ENCODE results near the gene MANEA. TPM values are rescaled to one million over a fixed set of nuclear protein-coding genes. Genes with fewer than 3 reads are reported as not detected.

MANEA gene
- total and polyA plus RNA-seq, 2 of the 4 experiments (the other 2 are of a cell fraction), result 3.9 to 9.0 TPM

DNA sequence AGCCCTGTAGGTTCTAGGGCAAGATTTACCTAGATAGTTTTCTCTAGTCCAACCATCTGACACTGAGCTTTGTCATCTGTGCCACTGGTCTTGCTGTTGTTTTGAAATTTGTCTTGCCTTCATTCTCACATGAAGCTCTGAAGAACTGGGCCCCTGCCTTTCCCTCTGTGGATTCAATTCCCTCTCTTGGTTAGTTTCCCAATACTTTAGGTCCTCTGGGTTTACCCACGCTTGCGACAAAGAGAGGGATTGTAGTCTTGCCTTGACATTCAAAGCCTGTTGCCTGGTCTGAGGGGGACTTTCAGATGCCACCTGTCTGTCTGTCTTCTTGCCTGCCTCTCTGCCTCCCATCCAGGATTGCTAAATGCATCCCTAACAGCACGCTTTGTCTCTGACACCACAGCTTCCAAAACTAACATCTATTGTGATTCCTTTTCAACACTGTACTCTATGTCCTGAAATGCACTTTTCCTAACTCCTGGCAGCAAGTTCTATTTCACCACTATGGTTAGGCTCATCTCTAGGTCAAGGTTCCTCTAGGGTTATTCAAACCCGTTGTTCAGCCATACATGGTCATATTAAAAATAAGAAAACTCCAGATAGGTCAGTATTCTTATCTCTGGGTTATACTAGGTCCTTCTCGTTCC, 25.5 kb upstream of the MANEA start:
- TF ChIP-seq, protein P1, sequence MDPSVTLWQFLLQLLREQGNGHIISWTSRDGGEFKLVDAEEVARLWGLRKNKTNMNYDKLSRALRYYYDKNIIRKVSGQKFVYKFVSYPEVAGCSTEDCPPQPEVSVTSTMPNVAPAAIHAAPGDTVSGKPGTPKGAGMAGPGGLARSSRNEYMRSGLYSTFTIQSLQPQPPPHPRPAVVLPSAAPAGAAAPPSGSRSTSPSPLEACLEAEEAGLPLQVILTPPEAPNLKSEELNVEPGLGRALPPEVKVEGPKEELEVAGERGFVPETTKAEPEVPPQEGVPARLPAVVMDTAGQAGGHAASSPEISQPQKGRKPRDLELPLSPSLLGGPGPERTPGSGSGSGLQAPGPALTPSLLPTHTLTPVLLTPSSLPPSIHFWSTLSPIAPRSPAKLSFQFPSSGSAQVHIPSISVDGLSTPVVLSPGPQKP (IDR thresholded peaks at IDR 0.05; ENCODE audit: borderline replicate concordance, low read depth, low read length), result no peak
- no peak for TF ChIP-seq FOS (IDR thresholded peaks at IDR 0.05; ENCODE audit: low read depth, low read length)
- TF ChIP-seq CEBPB (IDR thresholded peaks at IDR 0.05; ENCODE audit: low read depth, low read length), result no peak
- no peak for TF ChIP-seq POLR2A (IDR thresholded peaks at IDR 0.05; ENCODE audit: low read depth, low read length)
- TF ChIP-seq NFE2L2 (IDR thresholded peaks at IDR 0.05; ENCODE audit: low read depth, low read length), result no peak
- TF ChIP-seq, protein P2, sequence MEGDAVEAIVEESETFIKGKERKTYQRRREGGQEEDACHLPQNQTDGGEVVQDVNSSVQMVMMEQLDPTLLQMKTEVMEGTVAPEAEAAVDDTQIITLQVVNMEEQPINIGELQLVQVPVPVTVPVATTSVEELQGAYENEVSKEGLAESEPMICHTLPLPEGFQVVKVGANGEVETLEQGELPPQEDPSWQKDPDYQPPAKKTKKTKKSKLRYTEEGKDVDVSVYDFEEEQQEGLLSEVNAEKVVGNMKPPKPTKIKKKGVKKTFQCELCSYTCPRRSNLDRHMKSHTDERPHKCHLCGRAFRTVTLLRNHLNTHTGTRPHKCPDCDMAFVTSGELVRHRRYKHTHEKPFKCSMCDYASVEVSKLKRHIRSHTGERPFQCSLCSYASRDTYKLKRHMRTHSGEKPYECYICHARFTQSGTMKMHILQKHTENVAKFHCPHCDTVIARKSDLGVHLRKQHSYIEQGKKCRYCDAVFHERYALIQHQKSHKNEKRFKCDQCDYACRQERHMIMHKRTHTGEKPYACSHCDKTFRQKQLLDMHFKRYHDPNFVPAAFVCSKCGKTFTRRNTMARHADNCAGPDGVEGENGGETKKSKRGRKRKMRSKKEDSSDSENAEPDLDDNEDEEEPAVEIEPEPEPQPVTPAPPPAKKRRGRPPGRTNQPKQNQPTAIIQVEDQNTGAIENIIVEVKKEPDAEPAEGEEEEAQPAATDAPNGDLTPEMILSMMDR (conservative IDR thresholded peaks at IDR 0.05; ENCODE audit: low read depth, low read length), result no peak
- no peak for TF ChIP-seq MAZ (IDR thresholded peaks at IDR 0.05; ENCODE audit: borderline replicate concordance, low read depth, low read length)
- no peak for TF ChIP-seq SMC3 (IDR thresholded peaks at IDR 0.05; ENCODE audit: low read depth, low read length)
- TF ChIP-seq RFX5 (IDR thresholded peaks at IDR 0.05; ENCODE audit: low read depth, low read length), result no peak
- no peak for TF ChIP-seq BHLHE40 (IDR thresholded peaks at IDR 0.05; ENCODE audit: low read depth, low read length)
- no peak for TF ChIP-seq MXI1 (IDR thresholded peaks at IDR 0.05; ENCODE audit: borderline replicate concordance, low read depth, low read length)
- no peak for TF ChIP-seq MAFK (IDR thresholded peaks at IDR 0.05; ENCODE audit: low read depth, low read length)
- TF ChIP-seq RAD21 (IDR thresholded peaks at IDR 0.05; ENCODE audit: low read length), result no peak
- no peak overlapping the region for H2BK15ac ChIP-seq (ENCODE audit: low read depth, low read length)
- no peaks in the 10 kb centered on the region for H3K4me1 ChIP-seq (ENCODE audit: control insufficient read depth, insufficient read depth, low read length)
- dilution Hi-C loops (cut with HindIII; ENCODE audit: low sequenced_read_pairs, unreplicated experiment) (no loop called here), intact Hi-C loops (cut with micrococcal nuclease) (no loop called here), in situ Hi-C loops (cut with MboI; ENCODE audit: low sequenced_read_pairs) (no loop called here)
- no peak overlapping the region for H3K9ac ChIP-seq (ENCODE audit: low read depth, low read length)
- no peaks in the 10 kb centered on the region for H3K27me3 ChIP-seq (ENCODE audit: control insufficient read depth, insufficient read depth, low read length)
- no peak overlapping the region for H2AK9ac ChIP-seq (replicated peaks; ENCODE audit: low read depth, low read length, poor library complexity)
- no TSS peak for BruUV-seq (replicated peaks)
- H4K5ac ChIP-seq (ENCODE audit: low read depth, low read length), result no peak overlapping the region
- H3K27ac ChIP-seq (ENCODE audit: insufficient read depth, low read length), result no peak overlapping the region
- CTCF ChIA-PET, result no interaction called here
- WGBS, 2 experiments (ENCODE audit: extremely low coverage in 2 of 2, insufficient read length in 1 of 2), result 20% methylated on average over 1 of the region's 5 CpGs; no CpG with 5 or more reads in 1 of the 2 experiments
- H3K4me3 ChIP-seq (ENCODE audit: insufficient read depth, low read depth, low read length), result no peak overlapping the region
- H2BK120ac ChIP-seq (ENCODE audit: low read depth, low read length), result no peak overlapping the region
- ATAC-seq (ENCODE audit: low read depth) (no peak), DNase-seq (no peak)
- H3K79me1 ChIP-seq (ENCODE audit: low read depth in 1 of 2, low read length in 2 of 2), result no peaks in the 10 kb centered on the region
- H3K9me1 ChIP-seq (ENCODE audit: insufficient read depth, low read length), result no peaks in the 10 kb centered on the region
- POLR2A ChIA-PET (ENCODE audit: unreplicated experiment), result no interaction called here
- H3K18ac ChIP-seq (ENCODE audit: low read depth, low read length), result no peak overlapping the region
- H2BK5ac ChIP-seq (ENCODE audit: low read depth, low read length, poor library complexity, severe bottlenecking), result no peak overlapping the region
- H3K23ac ChIP-seq (ENCODE audit: low read depth, low read length), result no peak overlapping the region
- H3K36me3 ChIP-seq (ENCODE audit: control insufficient read depth, insufficient read depth, low read length), result no peaks in the 10 kb centered on the region
- no peaks in the 10 kb centered on the region for H4K20me1 ChIP-seq (ENCODE audit: insufficient read depth, low read length)
- no peak overlapping the region for H3K56ac ChIP-seq (ENCODE audit: extremely low read depth, insufficient read depth, low read length)
- no peaks in the 10 kb centered on the region for H3K9me3 ChIP-seq (ENCODE audit: control insufficient read depth, insufficient read depth, low read length)
- no peak overlapping the region for H2BK20ac ChIP-seq (ENCODE audit: low read depth, low read length)
- H3K4me2 ChIP-seq (ENCODE audit: low read depth, low read length), result no peak overlapping the region
- no peak overlapping the region for H3K14ac ChIP-seq (replicated peaks; ENCODE audit: low read depth, low read length)
- no peak overlapping the region for H4K91ac ChIP-seq (ENCODE audit: insufficient read depth, low read depth, low read length)
- H2AK5ac ChIP-seq (ENCODE audit: low read depth, low read length), result no peak overlapping the region
- no peak overlapping the region for H4K8ac ChIP-seq (ENCODE audit: low read depth in 2 of 2, low read length in 2 of 2)
- no peak overlapping the region for H3K4ac ChIP-seq (ENCODE audit: low read depth, low read length)
- no peak overlapping the region for H2AFZ ChIP-seq (replicated peaks; ENCODE audit: low read length, poor library complexity)

All from IMR-90 (cell line).